ENCODE data around the gene FBF1.

GRCh38 chr17:75979705-75980187 lies 38.9 kb upstream of the FBF1 start:
- TF ChIP-seq CTCF (IDR thresholded peaks at IDR 0.05; ENCODE audit: low read depth, low read length) (no peak), EZH2phosphoT487 (IDR thresholded peaks at IDR 0.05; ENCODE audit: low read depth) (no peak)

Measured in OCI-LY3 (cell line).